CD4-positive, alpha-beta memory T cell (primary cell): ENCODE results near the gene SSRP1. TPM values are rescaled to one million over a fixed set of nuclear protein-coding genes. Genes with fewer than 3 reads are reported as not detected.

Experiments
- polyA plus RNA-seq, 2 donors: library from polyadenylated mRNA; unstranded; fragments of 300-500 nt; fragmentation: Illumina TruSeq; gene quantifications; one replicate each; pipeline ENCODE4 v1.2.3, GENCODE V29; 2021
- total RNA-seq, 2 experiments: library from RNA; stranded (reverse); gene quantifications; one replicate each; pipeline ENCODE4 v1.2.3, GENCODE V29; 2021

Gene SSRP1
- total and polyA plus RNA-seq, 4 experiments from 2014 or later = 19.6 to 74.3 (median 55.6) TPM

Other genes starting within 250 kb of the SSRP1 start
- not detected for gene LRRC55, start 153.9 kb downstream of the SSRP1 start, total RNA-seq
- not detected for gene LRRC55, start 153.9 kb downstream of the SSRP1 start, polyA plus RNA-seq
- not detected for gene APLNR, start 98.6 kb downstream of the SSRP1 start, total RNA-seq
- not detected for gene APLNR, start 98.6 kb downstream of the SSRP1 start, polyA plus RNA-seq
- gene TNKS1BP1, start 10.9 kb downstream of the SSRP1 start, total RNA-seq = 10 to 100 TPM; 17.2 to 23.7 TPM
- gene TNKS1BP1, start 10.9 kb downstream of the SSRP1 start, polyA plus RNA-seq = 1 to 10 TPM in 1 of 2 donors, under 1 TPM in 1; 0.52 to 4.7 TPM
- not detected for gene P2RX3, start 2.5 kb upstream of the SSRP1 start, total RNA-seq
- gene P2RX3, start 2.5 kb upstream of the SSRP1 start, polyA plus RNA-seq = not detected
- not detected for gene PRG3, start 45.3 kb upstream of the SSRP1 start, total RNA-seq
- not detected for gene PRG3, start 45.3 kb upstream of the SSRP1 start, polyA plus RNA-seq
- gene PRG2, start 54.8 kb upstream of the SSRP1 start, total RNA-seq = under 1 TPM in 1 of 2 experiments, not detected in 1; 0.25 TPM
- not detected for gene PRG2, start 54.8 kb upstream of the SSRP1 start, polyA plus RNA-seq
- 10 to 100 TPM; 15.1 to 15.6 TPM for gene SLC43A3, start 91.2 kb upstream of the SSRP1 start, total RNA-seq
- gene SLC43A3, start 91.2 kb upstream of the SSRP1 start, polyA plus RNA-seq = 10 to 100 TPM; 17.7 to 18.5 TPM
- under 1 TPM in 1 of 2 experiments, not detected in 1; 0.17 TPM for gene RTN4RL2, start 124.6 kb upstream of the SSRP1 start, total RNA-seq
- under 1 TPM in 1 of 2 donors, not detected in 1; 0.40 TPM for gene RTN4RL2, start 124.6 kb upstream of the SSRP1 start, polyA plus RNA-seq
- gene SLC43A1, start 179.8 kb upstream of the SSRP1 start, total RNA-seq = 10 to 100 TPM; 18.1 to 21.7 TPM
- gene SLC43A1, start 179.8 kb upstream of the SSRP1 start, polyA plus RNA-seq = 10 to 100 TPM; 14.8 to 19.1 TPM
- gene TIMM10, start 194.9 kb upstream of the SSRP1 start, total RNA-seq = 10 to 100 TPM; 30.4 to 34.6 TPM
- gene TIMM10, start 194.9 kb upstream of the SSRP1 start, polyA plus RNA-seq = 10 to 100 TPM; 53.1 to 62.1 TPM
- gene SMTNL1, start 201.7 kb upstream of the SSRP1 start, total RNA-seq = not detected
- gene SMTNL1, start 201.7 kb upstream of the SSRP1 start, polyA plus RNA-seq = under 1 TPM in 1 of 2 donors, not detected in 1; 0.55 TPM
- 10 to 100 TPM; 79.7 to 82.9 TPM for gene UBE2L6, start 231.8 kb upstream of the SSRP1 start, total RNA-seq
- gene UBE2L6, start 231.8 kb upstream of the SSRP1 start, polyA plus RNA-seq = 100 to 1,000 TPM; 257 to 320 TPM